ENCODE data around the gene HIPK4.

GRCh38 chr19:40365613-40366401 lies 24.2 kb downstream of the HIPK4 start:
- TF ChIP-seq CTCF (IDR thresholded peaks at IDR 0.05) (no peak), POLR2A (IDR thresholded peaks at IDR 0.05) (no peak)
